HL-60 (cell line): ENCODE data around the gene PTPRN.

ENCODE experiments used
- DNase-seq, 2 experiments: peaks; one replicate each; pipeline ENCODE4 v3.0.0-alpha.2; 2010 to 2020; ENCODE audit warnings: low read depth in 1 of 2, low spot score in 1 of 2
- H3K27ac ChIP-seq: fragments of 250-450 bp; sonication (Bioruptor Pico); replicated peaks from 2 replicates; pipeline ENCODE4 v1.5.1; 2020; ENCODE audit warnings: mild to moderate bottlenecking, moderate library complexity
- H3K27me3 ChIP-seq: fragments of 250-450 bp; sonication (Bioruptor Pico); 2 replicates; pipeline ENCODE4 v1.5.1; 2021; ENCODE audit warnings: mild to moderate bottlenecking, moderate library complexity; ENCODE audit not compliant: insufficient read depth, poor library complexity, severe bottlenecking
- H3K4me3 ChIP-seq: replicated peaks from 2 replicates; pipeline ENCODE4 v1.5.1; 2011; ENCODE audit warnings: mild to moderate bottlenecking, control low read depth, low read length; ENCODE audit not compliant: insufficient read depth
- GABPA ChIP-seq: IDR thresholded peaks from 2 replicates; pipeline ENCODE4 v1.6.1; 2012; ENCODE audit warnings: low read depth
- POLR2AphosphoS5 ChIP-seq: IDR thresholded peaks from 2 replicates; pipeline ENCODE4 v1.6.1; 2012; ENCODE audit warnings: low read depth
- REST ChIP-seq: IDR thresholded peaks from 2 replicates; pipeline ENCODE4 v1.6.1; 2012; ENCODE audit warnings: low read depth; ENCODE audit not compliant: insufficient replicate concordance
- SPI1 ChIP-seq: IDR thresholded peaks from 2 replicates; pipeline ENCODE4 v1.6.1; 2012; ENCODE audit warnings: low read depth, mild to moderate bottlenecking, borderline replicate concordance
- TF ChIP-seq, protein P1 (sequence below): IDR thresholded peaks from one replicate; pipeline ENCODE4 v1.5.1; 2011; ENCODE audit warnings: low read length, control low read depth, inconsistent platforms; ENCODE audit not compliant: insufficient read depth

PTPRN gene

DNA sequence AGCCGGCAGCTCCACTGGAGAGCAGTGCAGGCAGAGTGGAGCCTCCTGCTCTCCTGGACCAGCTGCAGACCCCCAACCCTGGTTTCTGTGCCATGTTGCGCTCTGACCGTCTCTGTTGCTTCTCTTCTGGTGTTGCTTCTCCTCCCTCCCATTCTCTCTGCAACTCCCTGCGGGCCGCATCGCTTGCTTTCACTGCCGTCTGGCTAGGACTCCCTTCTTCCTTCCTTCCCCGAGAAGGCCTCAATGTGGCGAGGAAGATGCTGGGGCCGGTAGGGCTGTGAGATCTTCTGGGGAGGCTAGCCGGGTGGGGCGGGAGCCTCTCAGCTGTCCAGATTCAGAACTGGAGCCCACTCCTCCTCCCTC, 23.8 kb downstream of the PTPRN start:
- H3K27ac ChIP-seq, result no peak overlapping the region
- H3K27me3 ChIP-seq, result no peaks in the 10 kb centered on the region
- DNase-seq, result no peak
- TF ChIP-seq REST (no peak), GABPA (no peak)
- TF ChIP-seq, protein P1, sequence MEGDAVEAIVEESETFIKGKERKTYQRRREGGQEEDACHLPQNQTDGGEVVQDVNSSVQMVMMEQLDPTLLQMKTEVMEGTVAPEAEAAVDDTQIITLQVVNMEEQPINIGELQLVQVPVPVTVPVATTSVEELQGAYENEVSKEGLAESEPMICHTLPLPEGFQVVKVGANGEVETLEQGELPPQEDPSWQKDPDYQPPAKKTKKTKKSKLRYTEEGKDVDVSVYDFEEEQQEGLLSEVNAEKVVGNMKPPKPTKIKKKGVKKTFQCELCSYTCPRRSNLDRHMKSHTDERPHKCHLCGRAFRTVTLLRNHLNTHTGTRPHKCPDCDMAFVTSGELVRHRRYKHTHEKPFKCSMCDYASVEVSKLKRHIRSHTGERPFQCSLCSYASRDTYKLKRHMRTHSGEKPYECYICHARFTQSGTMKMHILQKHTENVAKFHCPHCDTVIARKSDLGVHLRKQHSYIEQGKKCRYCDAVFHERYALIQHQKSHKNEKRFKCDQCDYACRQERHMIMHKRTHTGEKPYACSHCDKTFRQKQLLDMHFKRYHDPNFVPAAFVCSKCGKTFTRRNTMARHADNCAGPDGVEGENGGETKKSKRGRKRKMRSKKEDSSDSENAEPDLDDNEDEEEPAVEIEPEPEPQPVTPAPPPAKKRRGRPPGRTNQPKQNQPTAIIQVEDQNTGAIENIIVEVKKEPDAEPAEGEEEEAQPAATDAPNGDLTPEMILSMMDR, result no peak
- H3K4me3 ChIP-seq, result no peak overlapping the region

DNA sequence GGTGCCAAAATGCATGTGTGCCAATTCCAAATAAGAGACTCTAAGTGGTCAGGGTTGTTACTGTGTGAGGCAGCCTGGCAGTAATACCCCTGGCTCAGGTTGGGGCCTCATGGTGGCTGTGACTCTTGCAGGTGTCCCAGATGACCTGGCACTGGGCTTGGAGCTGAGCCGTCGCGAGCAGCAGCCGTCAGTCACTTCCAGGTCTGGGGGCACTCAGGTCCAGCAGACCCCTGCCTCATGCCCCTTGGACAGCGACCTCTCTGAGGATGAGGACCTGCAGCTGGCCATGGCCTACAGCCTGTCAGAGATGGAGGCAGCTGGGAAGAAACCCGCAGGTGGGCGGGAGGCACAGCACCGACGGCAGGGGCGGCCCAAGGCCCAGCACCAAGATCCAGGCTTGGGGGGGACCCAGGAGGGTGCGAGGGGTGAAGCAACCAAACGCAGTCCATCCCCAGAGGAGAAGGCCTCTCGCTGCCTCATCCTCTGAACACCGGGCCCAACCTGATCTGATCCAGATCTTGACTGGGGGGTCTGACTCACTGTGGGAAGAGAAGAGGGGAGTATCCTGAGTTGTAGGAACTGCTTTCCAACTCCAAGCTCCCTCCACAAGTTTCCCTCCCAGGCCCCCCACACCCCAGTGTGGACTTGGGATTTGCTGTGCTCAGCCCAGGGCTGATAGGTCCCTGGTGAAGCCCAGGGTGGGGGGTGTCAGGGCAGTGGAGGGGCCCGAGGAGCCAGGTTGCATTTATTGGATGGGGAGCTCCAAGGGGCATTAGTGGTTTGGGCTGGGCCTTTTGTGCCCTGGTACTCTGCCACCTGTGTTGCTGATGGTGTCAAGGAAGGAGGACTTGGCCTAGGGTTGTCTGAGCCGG, 24.5 kb downstream of the PTPRN start:
- Histone ChIP-seq H3K27ac (no peak overlapping the region), H3K4me3 (no peak overlapping the region), H3K27me3 (no peaks in the 10 kb centered on the region)
- no peak for DNase-seq
- no peak for TF ChIP-seq SPI1
- TF ChIP-seq REST, result no peak
- no peak for TF ChIP-seq GABPA
- TF ChIP-seq, protein P1, result no peak
- no peak for TF ChIP-seq POLR2AphosphoS5

DNA sequence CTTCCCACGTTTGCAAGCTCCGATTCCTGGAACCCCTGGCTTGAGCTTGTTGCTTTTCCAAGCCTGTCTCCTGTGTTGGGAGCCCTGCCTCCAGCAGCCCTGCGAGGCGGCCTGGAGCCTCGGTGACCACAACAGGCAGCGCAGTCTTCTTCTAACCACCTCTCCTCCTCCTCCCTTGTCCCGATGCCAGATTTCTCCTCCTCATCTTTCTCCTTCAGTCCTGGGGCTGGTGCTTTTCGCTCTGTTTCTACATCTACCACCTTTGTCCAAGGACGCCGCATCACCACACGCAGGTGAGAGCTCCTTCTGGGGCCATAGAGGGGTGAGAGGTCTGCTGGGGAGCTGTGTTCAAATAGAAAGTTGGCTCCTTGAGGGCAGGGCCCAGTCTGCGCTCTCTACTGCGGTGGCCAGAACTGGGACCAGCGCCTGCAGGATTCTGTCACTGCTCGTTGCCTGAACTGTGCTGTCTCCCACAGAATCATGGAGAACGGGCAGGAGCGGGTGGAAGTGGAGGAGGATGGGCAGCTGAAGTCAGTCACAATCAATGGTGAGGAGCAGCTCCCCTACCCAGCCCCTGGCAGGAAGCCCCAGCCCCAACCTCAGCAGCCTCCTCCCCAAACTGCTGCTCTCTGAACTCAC, 26.1 kb downstream of the PTPRN start:
- no peak for DNase-seq
- Histone ChIP-seq H3K27me3 (no peaks in the 10 kb centered on the region), H3K4me3 (no peak overlapping the region), H3K27ac (no peak overlapping the region)
- TF ChIP-seq REST, result no peak
- TF ChIP-seq, protein P1, result no peak
- TF ChIP-seq GABPA, result no peak
